ENCODE measurements around the gene ITPA. TPM values are rescaled to one million over a fixed set of nuclear protein-coding genes. Genes with fewer than 3 reads are reported as not detected.

The ITPA gene
- total and polyA plus RNA-seq, 2 of the 13 experiments (the other 11 are each of a cell fraction or from before 2014, with no cell fraction given): 60.1 to 103 TPM

DNA sequence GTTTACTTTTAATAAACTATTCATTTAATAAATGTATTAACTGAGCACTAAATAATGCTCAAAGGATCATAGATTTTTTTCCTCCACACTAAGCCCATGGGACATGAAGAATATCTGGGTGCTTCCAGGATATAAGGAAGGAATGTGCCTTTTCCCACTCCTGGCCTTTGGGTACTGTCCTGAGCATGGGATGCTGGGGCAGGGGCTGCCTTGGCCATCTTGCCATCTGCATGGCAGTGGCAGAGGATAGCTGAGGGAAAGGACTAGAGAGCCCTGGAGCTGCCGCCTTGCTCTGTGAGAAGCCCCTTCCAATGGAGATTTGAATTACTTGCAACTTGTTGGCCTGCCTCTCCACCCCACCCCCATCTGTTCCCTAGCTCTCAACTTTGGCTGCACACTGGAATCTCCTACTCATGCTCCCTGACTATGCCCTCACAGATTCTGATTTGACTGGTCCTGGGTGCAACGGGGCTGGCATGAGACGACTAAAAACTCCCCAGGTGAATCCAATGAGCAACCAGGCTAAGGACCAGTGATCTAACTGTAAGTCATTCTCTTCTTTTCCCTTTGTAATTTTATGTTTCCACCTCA lies 20.4 kb upstream of the ITPA start:
- Histone ChIP-seq H3K4me3 (replicated peaks in 1 of 3; ENCODE audit: insufficient read depth in 1 of 3, low read depth in 2 of 3, low read length in 3 of 3) (no peak overlapping the region), H3K4me2 (ENCODE audit: low read depth, low read length) (no peak overlapping the region), H3K27me3 (ENCODE audit: control insufficient read depth in 1 of 2, insufficient read depth in 2 of 2, low read length in 2 of 2) (no peaks in the 10 kb centered on the region), H3K4me1 (ENCODE audit: insufficient read depth, low read length) (no peaks in the 10 kb centered on the region), H3K9me3 (ENCODE audit: low read length) (no peaks in the 10 kb centered on the region), H3K36me3 (replicated peaks in 1 of 2; ENCODE audit: control insufficient read depth in 1 of 2, insufficient read depth in 2 of 2, low read length in 2 of 2) (peaks cover 32 to 49% of the 10 kb centered on the region in 2 experiments), H3K27ac (ENCODE audit: extremely low read length, insufficient read depth, low read length) (no peak overlapping the region), H3K9ac (ENCODE audit: insufficient read depth, low read depth, low read length) (no peak overlapping the region), H4K20me1 (ENCODE audit: insufficient read depth, low read length) (no peaks in the 10 kb centered on the region), H2AFZ (ENCODE audit: low read length) (no peak overlapping the region), H3K79me2 (ENCODE audit: insufficient read depth, low read length) (no peaks in the 10 kb centered on the region)
- BruUV-seq (replicated peaks): TSS peak; percentile 32
- ChIA-PET CTCF (ENCODE audit: low intra/inter-chr PET ratio, low total read pairs) (no interaction called here), POLR2A (interaction anchor here (0.6 to 2.3 kb wide), 2 partner anchors 14 to 128 kb away, joined by 3 to 7 read pairs; no protein-coding TSS in a partner anchor)
- in situ Hi-C loops (cut with HindIII; ENCODE audit: extremely low pct_ligation_motif_present, low pct_unique_long_range_greater_than_20kb): no loop called here
- 94% methylated on average over 3 of the region's 3 CpGs for WGBS (ENCODE audit: low lambda C conversion rate)
- intact Hi-C loops (cut with micrococcal nuclease; ENCODE audit: unreplicated experiment): no loop called here
- FAIRE-seq: no peak
- no peak for ATAC-seq
- no peak for DNase-seq (ENCODE audit: low spot score)
- TF ChIP-seq RBFOX2 (IDR thresholded peaks at IDR 0.05; ENCODE audit: low read depth, low read length) (peak; percentile 62), ETV6 (CRISPR knock-in tag; conservative IDR thresholded peaks at IDR 0.05) (no peak), FIP1L1 (IDR thresholded peaks at IDR 0.05; ENCODE audit: borderline replicate concordance, insufficient read depth, low read depth, low read length) (no peak), ZNF232 (CRISPR knock-in tag; IDR thresholded peaks at IDR 0.05; ENCODE audit: borderline replicate concordance) (no peak), POLR2AphosphoS5 (IDR thresholded peaks at IDR 0.05; ENCODE audit: low read depth, low read length) (peak; percentile 5; the same call in 1 of the 2 replicates), FOSL1 (CRISPR knock-in tag; IDR thresholded peaks at IDR 0.05; ENCODE audit: borderline replicate concordance) (no peak), ZNF607 (CRISPR knock-in tag; IDR thresholded peaks at IDR 0.05; ENCODE audit: borderline replicate concordance) (no peak), ZNF777 (CRISPR knock-in tag; IDR thresholded peaks at IDR 0.05) (no peak), STAG1 (CRISPR knock-in tag; IDR thresholded peaks at IDR 0.05) (no peak), MEIS2 (CRISPR knock-in tag; IDR thresholded peaks at IDR 0.05) (no peak), RFXANK (CRISPR knock-in tag; IDR thresholded peaks at IDR 0.05) (no peak), SP4 (CRISPR knock-in tag; IDR thresholded peaks at IDR 0.05) (no peak), POLR2A (IDR thresholded peaks at IDR 0.05; ENCODE audit: insufficient read depth in 1 of 2, low read depth in 2 of 2, low read length in 2 of 2) (peak; percentile 24 to 36; a peak in 2 of 4 replicates), SSRP1 (CRISPR knock-in tag; IDR thresholded peaks at IDR 0.05) (peak; percentile 89; the same call in 1 of the 2 replicates), ZMYM3 (CRISPR knock-in tag; IDR thresholded peaks at IDR 0.05) (no peak), ZNF619 (CRISPR knock-in tag; IDR thresholded peaks at IDR 0.05) (no peak), PAF1 (CRISPR knock-in tag; IDR thresholded peaks at IDR 0.05) (peak; percentile 18; the same call in 1 of the 2 replicates)
- TF ChIP-seq, protein P1, sequence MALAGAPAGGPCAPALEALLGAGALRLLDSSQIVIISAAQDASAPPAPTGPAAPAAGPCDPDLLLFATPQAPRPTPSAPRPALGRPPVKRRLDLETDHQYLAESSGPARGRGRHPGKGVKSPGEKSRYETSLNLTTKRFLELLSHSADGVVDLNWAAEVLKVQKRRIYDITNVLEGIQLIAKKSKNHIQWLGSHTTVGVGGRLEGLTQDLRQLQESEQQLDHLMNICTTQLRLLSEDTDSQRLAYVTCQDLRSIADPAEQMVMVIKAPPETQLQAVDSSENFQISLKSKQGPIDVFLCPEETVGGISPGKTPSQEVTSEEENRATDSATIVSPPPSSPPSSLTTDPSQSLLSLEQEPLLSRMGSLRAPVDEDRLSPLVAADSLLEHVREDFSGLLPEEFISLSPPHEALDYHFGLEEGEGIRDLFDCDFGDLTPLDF (CRISPR knock-in tag; IDR thresholded peaks at IDR 0.05): no peak
- TF ChIP-seq, protein P2, sequence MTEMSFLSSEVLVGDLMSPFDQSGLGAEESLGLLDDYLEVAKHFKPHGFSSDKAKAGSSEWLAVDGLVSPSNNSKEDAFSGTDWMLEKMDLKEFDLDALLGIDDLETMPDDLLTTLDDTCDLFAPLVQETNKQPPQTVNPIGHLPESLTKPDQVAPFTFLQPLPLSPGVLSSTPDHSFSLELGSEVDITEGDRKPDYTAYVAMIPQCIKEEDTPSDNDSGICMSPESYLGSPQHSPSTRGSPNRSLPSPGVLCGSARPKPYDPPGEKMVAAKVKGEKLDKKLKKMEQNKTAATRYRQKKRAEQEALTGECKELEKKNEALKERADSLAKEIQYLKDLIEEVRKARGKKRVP (CRISPR knock-in tag; IDR thresholded peaks at IDR 0.05): no peak
- TF ChIP-seq, protein P3, sequence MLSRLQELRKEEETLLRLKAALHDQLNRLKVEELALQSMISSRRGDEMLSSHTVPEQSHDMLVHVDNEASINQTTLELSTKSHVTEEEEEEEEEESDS (CRISPR knock-in tag; IDR thresholded peaks at IDR 0.05; ENCODE audit: borderline replicate concordance): no peak
- TF ChIP-seq, protein P4, sequence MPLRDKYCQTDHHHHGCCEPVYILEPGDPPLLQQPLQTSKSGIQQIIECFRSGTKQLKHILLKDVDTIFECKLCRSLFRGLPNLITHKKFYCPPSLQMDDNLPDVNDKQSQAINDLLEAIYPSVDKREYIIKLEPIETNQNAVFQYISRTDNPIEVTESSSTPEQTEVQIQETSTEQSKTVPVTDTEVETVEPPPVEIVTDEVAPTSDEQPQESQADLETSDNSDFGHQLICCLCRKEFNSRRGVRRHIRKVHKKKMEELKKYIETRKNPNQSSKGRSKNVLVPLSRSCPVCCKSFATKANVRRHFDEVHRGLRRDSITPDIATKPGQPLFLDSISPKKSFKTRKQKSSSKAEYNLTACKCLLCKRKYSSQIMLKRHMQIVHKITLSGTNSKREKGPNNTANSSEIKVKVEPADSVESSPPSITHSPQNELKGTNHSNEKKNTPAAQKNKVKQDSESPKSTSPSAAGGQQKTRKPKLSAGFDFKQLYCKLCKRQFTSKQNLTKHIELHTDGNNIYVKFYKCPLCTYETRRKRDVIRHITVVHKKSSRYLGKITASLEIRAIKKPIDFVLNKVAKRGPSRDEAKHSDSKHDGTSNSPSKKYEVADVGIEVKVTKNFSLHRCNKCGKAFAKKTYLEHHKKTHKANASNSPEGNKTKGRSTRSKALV (CRISPR knock-in tag; IDR thresholded peaks at IDR 0.05): no peak
- TF ChIP-seq, protein P5, sequence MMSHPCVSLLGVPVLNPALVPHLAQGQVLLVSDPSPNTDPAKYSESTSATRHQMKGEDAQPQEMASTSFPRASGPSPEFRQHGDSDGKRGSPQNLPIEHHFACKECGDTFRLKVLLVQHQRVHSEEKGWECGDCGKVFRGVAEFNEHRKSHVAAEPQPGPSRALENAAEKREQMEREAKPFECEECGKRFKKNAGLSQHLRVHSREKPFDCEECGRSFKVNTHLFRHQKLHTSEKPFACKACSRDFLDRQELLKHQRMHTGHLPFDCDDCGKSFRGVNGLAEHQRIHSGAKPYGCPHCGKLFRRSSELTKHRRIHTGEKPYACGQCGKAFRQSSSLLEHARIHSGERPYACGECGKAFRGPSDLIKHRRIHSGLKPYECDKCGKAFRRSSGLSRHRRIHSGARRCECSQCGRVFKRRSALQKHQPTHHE (CRISPR knock-in tag; IDR thresholded peaks at IDR 0.05; ENCODE audit: borderline replicate concordance): no peak

Measured in HepG2 (cell line).